DMS79 treated with DMSO at 0.1 percent for 48 hours (cell line): ENCODE data around the gene SYVN1.
"Not testable (repeated sequence)": the region's sequence is repeated elsewhere in the genome, so short reads cannot be mapped to it uniquely, and the experiment has no call there.

Experiments used
- DNase-seq: peaks from one replicate; lab custom pipeline; 2025; lab: John Stamatoyannopoulos, UW

Gene SYVN1

DNA sequence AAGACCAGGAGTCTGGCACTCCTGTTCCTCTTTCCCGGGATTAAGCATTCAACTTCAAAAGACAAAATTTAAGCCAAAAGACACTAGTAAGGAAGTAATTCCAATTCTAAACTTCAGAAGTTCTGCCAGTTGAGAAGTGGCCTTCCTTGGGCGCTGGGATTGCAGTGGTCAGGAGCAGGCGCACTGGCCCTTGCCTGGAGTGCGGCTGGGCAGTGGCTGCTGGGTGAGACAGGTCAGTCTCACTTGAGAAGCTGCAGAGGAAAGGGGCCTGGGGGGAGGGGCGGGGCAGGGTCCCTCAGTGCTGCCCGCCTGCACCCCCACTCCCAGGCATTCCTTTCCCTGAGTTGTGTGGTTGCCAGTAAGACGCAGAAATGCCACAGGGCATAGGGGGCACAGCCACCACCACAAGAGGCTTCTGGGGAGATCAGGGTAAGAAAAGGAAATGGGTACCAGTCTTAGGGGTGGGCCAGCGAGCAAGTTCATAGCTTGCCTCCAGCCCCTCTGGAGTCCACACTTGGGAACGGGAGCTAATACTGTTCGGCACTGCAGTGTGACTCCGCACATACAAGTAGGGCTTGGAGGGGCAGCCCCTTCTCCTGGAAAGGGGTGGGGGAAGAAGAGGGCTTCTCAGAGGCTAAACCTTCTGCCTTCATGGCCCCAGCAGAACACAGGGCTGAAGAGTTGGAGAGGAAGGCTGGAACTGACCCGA, 6.7 kb downstream of the SYVN1 start:
- DNase-seq = no peak

- no peak for DNase-seq
Measured at GRCh38 chr11:65126624-65127274, 7.6 kb downstream of the SYVN1 start.

- no peak for DNase-seq
Measured at GRCh38 chr11:65125197-65126056, 8.9 kb downstream of the SYVN1 start.

DNA sequence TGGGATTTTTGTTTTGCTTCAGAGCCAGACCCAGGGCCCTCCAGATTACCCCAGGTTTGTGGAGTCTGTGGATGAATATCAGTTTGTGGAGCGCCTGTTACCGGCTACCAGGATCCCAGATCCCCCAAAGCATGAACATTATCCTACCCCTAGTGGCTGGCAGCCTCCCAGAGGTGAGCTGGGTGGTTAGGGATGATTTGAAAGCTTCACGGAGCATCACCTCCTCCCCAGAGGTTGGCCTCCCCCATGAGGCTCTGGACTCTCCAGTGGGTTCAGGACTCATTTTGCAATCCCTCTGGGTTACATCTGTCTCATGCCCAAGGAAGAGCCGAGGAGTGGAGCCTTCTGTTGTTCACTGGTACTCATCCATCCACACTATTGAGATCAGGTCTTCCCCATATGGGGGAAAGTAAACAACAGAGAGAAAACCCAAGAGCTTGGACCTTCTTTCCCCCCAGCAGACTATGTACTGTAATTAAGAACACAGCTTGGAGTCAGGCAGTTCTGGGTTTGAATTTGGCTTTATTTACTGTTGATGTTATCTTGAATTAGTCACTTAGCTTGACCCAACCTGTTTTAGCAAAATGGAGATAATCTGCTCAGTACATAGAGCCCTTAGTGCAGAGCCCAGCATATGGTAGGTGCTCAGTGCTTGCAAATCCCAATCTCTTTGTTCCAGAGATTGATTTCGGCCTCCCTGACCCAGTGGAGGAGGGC, 9.7 kb downstream of the SYVN1 start:
- DNase-seq = no peak

DNA sequence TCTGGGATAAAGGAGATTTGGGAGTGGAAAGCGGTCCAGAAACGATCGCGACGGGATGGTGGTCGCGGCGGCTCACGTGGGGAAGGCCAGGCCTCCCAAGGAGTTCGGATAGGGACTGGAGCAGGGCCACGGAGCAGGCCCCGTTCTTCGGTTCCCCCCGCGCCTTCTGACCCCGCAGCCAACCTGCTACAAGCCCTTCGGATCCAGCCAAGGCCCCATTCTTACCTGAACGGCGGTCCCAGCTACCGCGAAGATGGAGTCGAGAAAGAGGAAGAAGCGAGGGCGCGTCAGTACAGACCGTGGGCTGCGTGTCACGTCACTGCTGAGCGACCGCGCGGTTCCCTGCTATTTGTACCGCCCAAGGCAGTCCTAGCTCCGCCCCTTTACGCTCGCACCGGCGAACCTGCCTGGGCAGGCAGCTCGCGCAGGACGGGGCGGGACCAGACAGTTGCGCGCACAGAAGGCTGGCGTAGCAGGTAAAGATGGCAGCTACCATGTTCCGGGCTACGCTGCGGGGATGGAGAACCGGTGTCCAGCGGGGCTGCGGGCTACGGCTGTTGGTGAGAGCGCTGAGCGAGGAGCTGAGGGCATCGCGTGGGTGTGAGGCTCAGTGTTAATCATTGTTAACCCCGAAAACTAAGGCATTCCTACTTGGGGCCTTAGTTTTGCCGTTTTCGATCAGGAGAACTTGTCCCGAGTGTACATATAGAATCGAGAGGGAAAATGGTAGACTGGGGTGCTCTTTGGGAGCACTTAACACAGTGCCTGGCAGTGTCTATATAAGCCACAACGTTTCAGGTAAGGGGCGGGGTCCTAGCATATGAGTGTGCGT, 12.2 kb downstream of the SYVN1 start, which contains the start of the genes FAU and MRPL49:
Gene FAU, minus strand, starts transcription at position 270 of the 832 bp plus-strand sequence. CDS start 321 bp downstream, outside the sequence.
Gene MRPL49, plus strand, starts transcription at position 457 of the 832 bp plus-strand sequence. Its CDS starts 26 bp downstream, at position 483.
- peak; percentile 98 for DNase-seq

DNA sequence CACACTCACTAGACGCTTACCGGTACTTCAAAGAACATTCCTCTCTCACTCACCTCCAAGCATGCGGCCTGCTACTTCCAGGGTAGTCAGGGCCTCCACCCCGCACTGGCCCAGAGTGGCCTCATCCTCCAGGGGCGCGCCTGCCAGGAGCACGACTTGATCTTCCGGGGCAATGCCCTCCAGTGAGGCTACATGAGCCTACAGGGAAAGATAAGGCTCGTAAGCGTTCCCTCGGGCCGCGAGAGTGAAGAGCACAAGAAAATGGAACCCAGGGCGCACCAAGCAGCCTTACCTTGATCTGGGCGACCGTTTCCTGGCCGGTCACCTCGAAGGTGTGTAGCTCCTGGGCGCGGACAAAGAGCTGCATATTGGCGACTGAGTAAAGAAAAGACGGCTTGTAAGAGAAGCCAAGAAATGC, 12.9 kb downstream of the SYVN1 start:
- no peak for DNase-seq

- no peak for DNase-seq
Measured at GRCh38 chr11:65120831-65121230, 13.5 kb downstream of the SYVN1 start.

DNA sequence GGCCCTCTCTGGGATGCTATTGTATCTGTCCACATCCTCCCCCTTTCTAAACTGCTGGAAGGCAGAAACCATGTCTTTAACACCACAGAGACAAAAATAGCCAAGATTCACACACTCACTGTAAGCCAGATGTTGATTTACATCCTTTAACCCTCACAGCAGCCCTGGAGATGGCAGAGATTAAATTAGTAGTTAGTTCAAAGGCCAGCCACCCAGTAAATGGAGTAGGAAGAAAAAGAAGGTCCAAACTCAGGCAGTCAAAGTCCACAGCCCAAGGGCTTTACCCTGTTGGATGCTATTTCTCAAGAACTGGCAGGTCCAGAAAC, 14.7 kb downstream of the SYVN1 start:
- DNase-seq = no peak

DNA sequence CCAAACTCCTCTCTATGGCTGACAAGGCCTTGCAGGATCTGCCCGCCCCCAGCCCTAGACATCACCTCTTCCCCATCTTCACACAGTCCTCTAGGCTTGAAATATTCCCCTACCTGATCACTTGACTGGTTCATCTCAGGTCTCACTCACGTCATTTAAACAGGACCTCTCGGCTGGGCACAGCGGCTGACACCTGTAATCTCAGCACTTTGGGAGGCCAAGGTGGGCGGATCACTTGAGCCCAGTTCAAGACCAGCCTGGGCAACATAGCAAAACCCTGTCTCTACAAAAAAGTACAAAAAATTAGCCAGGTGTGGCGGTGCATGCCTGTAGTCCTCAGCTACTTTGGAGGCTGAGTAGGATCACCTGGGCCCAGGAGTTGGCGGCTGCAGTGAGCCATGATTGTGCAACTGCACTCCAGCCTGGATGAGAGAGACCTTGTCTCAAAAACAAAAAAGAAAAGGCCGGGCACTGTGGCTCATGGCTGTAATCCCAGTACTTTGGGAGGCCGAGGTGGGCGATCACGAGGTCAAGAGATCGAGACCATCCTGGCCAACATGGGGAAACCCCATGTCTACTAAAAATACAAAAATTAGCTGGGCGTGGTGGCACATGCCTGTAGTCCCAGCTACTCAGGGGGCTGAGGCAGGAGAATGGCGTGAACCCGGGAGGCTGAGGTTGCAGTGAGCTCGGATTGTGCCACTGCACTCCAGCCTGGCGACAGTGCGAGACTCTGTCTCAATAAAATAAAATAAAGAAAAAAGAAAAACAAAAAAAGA, 15.2 kb downstream of the SYVN1 start:
- not testable (repeated sequence) for DNase-seq

- no peak for DNase-seq
Measured at GRCh38 chr11:65118097-65118837, 16.1 kb downstream of the SYVN1 start.

- peak; percentile 96 for DNase-seq
Measured at GRCh38 chr11:65117206-65118096, 16.9 kb downstream of the SYVN1 start, which contains the start of gene ZNHIT2. TSS of gene ZNHIT2 (minus strand) at chr11:65117701. CDS start at chr11:65117653, 48 bp downstream.

DNA sequence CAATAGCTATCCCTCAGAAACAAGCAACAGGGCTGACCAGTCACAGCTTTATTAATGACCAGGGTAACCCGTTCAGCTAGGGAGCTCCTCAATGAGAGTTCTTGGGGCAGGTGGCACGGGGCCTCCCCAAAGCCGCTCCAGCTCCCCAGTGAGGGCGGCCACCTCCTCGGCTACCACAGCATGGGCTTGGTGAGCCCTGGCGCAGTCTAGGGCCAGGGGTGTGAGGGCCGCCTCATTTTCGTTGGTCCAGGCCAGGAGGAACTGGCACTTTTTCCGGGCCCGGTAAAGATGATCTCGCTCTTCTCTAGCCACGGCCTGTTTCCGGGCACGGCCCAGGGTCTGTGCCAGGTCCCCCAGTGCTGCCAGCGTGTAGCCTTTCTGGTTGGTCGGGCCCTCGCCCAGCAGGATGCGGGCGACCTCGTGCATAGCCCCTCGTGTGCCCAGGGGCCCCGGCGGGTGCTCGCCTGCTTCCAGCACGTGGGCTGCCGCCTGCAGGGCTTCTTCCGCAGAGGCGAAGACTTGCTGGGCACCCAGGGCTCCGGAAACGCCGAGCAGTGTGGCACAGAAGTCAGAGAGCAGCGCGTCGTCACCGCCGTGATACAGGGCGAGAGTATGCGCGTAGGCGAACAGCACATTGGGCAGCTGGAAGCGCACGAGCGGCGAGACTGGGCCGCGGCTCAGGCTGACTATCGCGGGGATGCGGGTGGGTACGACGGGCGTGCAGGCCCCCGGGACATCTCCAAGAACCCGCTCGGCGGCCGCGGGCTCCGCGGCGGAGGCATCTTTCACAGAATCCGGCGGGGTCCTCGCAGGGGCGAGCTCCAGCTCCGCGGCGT, 17.7 kb downstream of the SYVN1 start:
- peak; percentile 48 for DNase-seq

DNA sequence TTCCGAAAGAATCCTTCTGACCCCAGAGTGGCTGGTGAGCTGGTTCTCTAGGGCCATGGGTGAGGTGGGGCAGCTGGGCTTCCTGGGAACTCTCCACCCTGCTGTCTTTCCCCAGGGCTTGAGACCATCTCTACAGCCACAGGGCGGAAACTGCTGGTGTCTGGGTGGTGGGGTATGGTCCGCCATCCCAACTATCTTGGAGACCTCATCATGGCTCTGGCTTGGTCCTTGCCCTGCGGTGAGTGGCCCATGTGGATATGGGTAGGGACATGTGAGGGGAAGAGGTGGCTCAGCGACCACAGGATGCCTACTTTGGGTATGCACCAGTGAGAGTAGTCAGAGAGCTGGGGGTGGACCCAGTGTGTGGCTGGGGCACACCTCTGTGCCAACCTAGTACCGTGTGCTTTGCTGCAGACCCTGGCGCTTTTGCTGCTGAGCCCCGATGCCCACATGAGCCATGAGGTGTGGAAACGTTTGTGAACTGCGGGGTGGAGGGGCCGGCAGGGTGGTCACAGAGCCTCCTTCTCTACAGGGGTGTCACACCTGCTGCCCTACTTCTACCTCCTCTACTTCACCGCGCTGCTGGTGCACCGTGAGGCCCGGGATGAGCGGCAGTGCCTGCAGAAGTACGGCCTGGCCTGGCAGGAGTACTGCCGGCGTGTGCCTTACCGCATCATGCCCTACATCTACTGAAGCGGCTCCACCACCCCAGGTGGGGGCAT, 18.8 kb downstream of the SYVN1 start:
- DNase-seq = no peak

GRCh38 chr11:65114538-65115171, 19.7 kb downstream of the SYVN1 start:
- no peak for DNase-seq

DNA sequence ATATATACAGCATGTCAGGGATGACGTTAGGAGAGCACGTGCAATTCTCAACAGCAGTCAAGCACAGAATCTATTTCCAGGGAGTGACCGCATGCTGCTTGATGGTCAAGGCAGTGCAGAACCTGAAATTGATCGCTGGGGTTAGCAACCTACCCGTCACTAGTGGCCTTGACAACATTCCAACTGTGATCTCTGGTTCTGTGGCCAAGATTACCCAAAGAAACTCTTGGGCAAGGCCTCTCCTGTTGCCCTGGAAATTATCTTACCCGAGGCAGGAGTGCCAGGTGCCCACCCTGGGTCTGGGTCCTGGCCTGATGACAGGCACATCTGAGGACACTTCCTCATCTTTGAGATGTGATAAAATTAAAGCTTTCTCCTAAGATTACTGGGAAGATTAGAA, 20.5 kb downstream of the SYVN1 start:
- DNase-seq = no peak

DNA sequence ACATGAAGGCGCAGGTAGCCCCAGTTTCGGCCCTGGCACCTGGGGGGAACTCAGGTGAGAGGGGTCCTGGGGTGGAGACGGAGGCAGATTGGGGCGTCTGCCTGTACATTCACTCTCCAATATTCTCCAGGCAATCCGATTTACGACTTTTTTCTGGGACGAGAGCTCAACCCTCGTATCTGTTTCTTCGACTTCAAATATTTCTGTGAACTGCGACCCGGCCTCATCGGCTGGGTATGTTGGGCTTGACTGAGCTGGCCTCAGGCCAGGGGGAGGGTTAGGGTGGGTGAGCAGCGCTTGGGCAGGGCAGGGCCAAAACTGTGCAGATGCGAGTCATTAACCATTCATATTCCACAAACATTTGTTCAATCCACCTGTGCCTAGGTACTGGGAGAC, 21.0 kb downstream of the SYVN1 start:
- peak; percentile 48 for DNase-seq
